ENCODE data around the gene CDCP1.

DNA sequence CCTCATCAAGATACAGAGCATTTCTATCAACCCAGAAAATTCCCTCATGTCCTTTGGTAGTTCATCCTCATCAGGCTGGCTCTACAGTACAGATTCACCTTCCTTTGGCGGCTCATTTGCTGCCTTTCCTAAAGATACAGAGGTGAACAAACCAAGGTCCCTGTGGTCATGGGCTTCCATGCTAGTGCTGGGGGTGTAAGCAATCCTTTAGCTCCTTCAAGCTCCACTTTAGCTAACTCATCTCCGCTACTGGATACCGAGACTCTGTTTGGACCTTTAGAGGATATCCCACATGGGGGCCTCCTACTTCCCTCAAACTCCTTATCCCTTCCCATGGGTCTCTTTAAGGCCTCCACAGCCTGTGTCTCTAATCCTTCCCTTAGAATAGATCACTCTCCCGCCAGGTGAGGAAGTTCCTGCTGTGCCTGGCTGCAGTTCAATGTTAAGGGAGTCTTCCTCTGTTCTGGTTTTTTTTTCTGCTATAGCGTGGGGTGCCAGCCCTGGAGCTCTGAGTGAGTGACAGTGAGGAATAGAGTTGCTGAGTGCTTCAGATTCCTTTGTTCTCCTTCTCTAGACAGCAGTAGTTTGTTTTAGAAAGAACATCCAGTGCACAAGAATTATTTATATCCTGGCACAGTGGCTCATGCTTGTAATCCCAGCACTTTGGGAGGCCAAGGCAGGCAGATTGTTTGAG is 89.4 kb downstream of the CDCP1 start:
- TF ChIP-seq NFIC (IDR thresholded peaks at IDR 0.05): peak; percentile 73
- no peak for TF ChIP-seq TAF1 (IDR thresholded peaks at IDR 0.05; ENCODE audit: low read depth)
- TF ChIP-seq, protein P1, sequence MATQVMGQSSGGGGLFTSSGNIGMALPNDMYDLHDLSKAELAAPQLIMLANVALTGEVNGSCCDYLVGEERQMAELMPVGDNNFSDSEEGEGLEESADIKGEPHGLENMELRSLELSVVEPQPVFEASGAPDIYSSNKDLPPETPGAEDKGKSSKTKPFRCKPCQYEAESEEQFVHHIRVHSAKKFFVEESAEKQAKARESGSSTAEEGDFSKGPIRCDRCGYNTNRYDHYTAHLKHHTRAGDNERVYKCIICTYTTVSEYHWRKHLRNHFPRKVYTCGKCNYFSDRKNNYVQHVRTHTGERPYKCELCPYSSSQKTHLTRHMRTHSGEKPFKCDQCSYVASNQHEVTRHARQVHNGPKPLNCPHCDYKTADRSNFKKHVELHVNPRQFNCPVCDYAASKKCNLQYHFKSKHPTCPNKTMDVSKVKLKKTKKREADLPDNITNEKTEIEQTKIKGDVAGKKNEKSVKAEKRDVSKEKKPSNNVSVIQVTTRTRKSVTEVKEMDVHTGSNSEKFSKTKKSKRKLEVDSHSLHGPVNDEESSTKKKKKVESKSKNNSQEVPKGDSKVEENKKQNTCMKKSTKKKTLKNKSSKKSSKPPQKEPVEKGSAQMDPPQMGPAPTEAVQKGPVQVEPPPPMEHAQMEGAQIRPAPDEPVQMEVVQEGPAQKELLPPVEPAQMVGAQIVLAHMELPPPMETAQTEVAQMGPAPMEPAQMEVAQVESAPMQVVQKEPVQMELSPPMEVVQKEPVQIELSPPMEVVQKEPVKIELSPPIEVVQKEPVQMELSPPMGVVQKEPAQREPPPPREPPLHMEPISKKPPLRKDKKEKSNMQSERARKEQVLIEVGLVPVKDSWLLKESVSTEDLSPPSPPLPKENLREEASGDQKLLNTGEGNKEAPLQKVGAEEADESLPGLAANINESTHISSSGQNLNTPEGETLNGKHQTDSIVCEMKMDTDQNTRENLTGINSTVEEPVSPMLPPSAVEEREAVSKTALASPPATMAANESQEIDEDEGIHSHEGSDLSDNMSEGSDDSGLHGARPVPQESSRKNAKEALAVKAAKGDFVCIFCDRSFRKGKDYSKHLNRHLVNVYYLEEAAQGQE (IDR thresholded peaks at IDR 0.05; ENCODE audit: low read depth): no peak
- TF ChIP-seq TCF12 (IDR thresholded peaks at IDR 0.05; ENCODE audit: low read depth): no peak
- no peak for TF ChIP-seq EP300 (IDR thresholded peaks at IDR 0.05; ENCODE audit: borderline replicate concordance)
